HepG2 (cell line): ENCODE results near the gene RPEL1. TPM values are rescaled to one million over a fixed set of nuclear protein-coding genes. Genes with fewer than 3 reads are reported as not detected.
A peak's percentile ranks its signal among the peaks of the same experiment; 100 is the strongest.

ENCODE experiments used
- ARID5B ChIP-seq: IDR thresholded peaks from 2 replicates; pipeline ENCODE4 v1.4.0; 2020; ENCODE audit warnings: mild to moderate bottlenecking, missing genetic modification reagents
- BHLHE40 ChIP-seq: IDR thresholded peaks from 2 replicates; pipeline ENCODE4 v1.6.1; 2011; ENCODE audit warnings: low read length, improper control_type of control experiment
- GATAD2A ChIP-seq: IDR thresholded peaks from 2 replicates; pipeline ENCODE4 v1.6.1; 2016
- HMG20A ChIP-seq: IDR thresholded peaks from 2 replicates; pipeline ENCODE4 v1.6.1; 2016; ENCODE audit warnings: borderline replicate concordance
- MAFF ChIP-seq: IDR thresholded peaks from 2 replicates; pipeline ENCODE4 v1.6.1; 2011; ENCODE audit warnings: low read depth, low read length, improper control_type of control experiment
- MED13 ChIP-seq: sonication (generic); formaldehyde crosslinking; IDR thresholded peaks from 2 replicates; pipeline ENCODE4 v1.5.0; 2020; ENCODE audit warnings: missing genetic modification reagents
- NFYC ChIP-seq: IDR thresholded peaks from 2 replicates; pipeline ENCODE4 v1.6.1; 2016; ENCODE audit warnings: missing genetic modification reagents, missing compliant biosample characterization
- RBM39 ChIP-seq: fragments of 200-400 bp; formaldehyde crosslinking; IDR thresholded peaks from one replicate; pipeline ENCODE4 v1.6.1; 2018; ENCODE audit warnings: antibody characterized with exemption, mild to moderate bottlenecking, low read depth, low read length; ENCODE audit not compliant: poor library complexity, severe bottlenecking
- SAP130 ChIP-seq: IDR thresholded peaks from 2 replicates; pipeline ENCODE4 v1.6.1; 2016; ENCODE audit warnings: low read depth
- SOX5 ChIP-seq: IDR thresholded peaks from 2 replicates; pipeline ENCODE4 v1.6.1; 2016; ENCODE audit warnings: borderline replicate concordance
- TBL1XR1 ChIP-seq: fragments of 150-350 bp; IDR thresholded peaks from 2 replicates; pipeline ENCODE4 v1.6.1; 2014; ENCODE audit warnings: borderline replicate concordance, low read length; ENCODE audit not compliant: partially characterized antibody
- TFDP1 ChIP-seq: IDR thresholded peaks from 2 replicates; pipeline ENCODE4 v1.6.1; 2016; ENCODE audit warnings: missing compliant biosample characterization, missing genetic modification reagents, borderline replicate concordance
- TIGD3 ChIP-seq: sonication (generic); formaldehyde crosslinking; IDR thresholded peaks from 2 replicates; pipeline ENCODE4 v1.5.1; 2020; ENCODE audit warnings: mild to moderate bottlenecking, missing genetic modification reagents, borderline replicate concordance
- USF2 ChIP-seq, 2 experiments: sonication (generic) in 1 of 2; formaldehyde crosslinking in 1 of 2; IDR thresholded peaks; 2 replicates each; pipeline versions ENCODE4 v1.5.1 to v1.6.1; 2011 to 2020; ENCODE audit warnings: borderline replicate concordance in 1 of 2, low read depth in 1 of 2, low read length in 1 of 2, mild to moderate bottlenecking in 1 of 2, missing genetic modification reagents in 1 of 2, moderate library complexity in 1 of 2
- ZNF572 ChIP-seq: sonication (generic); formaldehyde crosslinking; IDR thresholded peaks from 2 replicates; pipeline ENCODE4 v1.5.1; 2020; ENCODE audit warnings: mild to moderate bottlenecking, missing genetic modification reagents
- ZNF710 ChIP-seq: sonication (generic); formaldehyde crosslinking; IDR thresholded peaks from 2 replicates; pipeline ENCODE4 v1.5.0; 2020; ENCODE audit warnings: mild to moderate bottlenecking, missing genetic modification reagents, borderline replicate concordance
- ZNF713 ChIP-seq: sonication (generic); formaldehyde crosslinking; IDR thresholded peaks from 2 replicates; pipeline ENCODE4 v1.4.0; 2020; ENCODE audit warnings: mild to moderate bottlenecking, missing genetic modification reagents
- ZNF740 ChIP-seq: sonication (generic); formaldehyde crosslinking; IDR thresholded peaks from 2 replicates; pipeline ENCODE4 v1.4.0; 2020; ENCODE audit warnings: missing genetic modification reagents
- ZNF816 ChIP-seq: sonication (generic); formaldehyde crosslinking; IDR thresholded peaks from 2 replicates; pipeline ENCODE4 v1.8.0; 2022; ENCODE audit warnings: missing genetic modification reagents, mild to moderate bottlenecking, borderline replicate concordance
- polyA plus RNA-seq, 8 experiments: library from polyadenylated mRNA; depleted of rRNA in 3 of 8; stranded (reverse) in 7 of 8; unstranded in 1 of 8; fragments of >200 nt; fragmentation: Illumina TruSeq in 4 of 8; extraction: Trizol in 4 of 8; gene quantifications; 2 replicates each; pipeline versions ENCODE4 v1.2.1 to v1.2.3, GENCODE V29; 2011 to 2016; ENCODE audit warnings: low read depth in 4 of 8, missing spikeins in 1 of 8, mixed read lengths in 1 of 8; ENCODE audit not compliant: insufficient read depth in 1 of 8
- total RNA-seq, 5 experiments: library from RNA; depleted of rRNA; stranded (reverse); fragments of >200 nt; fragmentation: Illumina TruSeq; extraction: Trizol; gene quantifications; 2 replicates each; pipeline ENCODE4 v1.2.3, GENCODE V29; 2016; ENCODE audit warnings: low read depth in 1 of 5

RPEL1 gene
- total and polyA plus RNA-seq, 2 of the 13 experiments (the other 11 are each of a cell fraction or from before 2014, with no cell fraction given), result 0.04 to 0.07 TPM

GRCh38 chr10:103197174-103197573 is 48.5 kb upstream of the RPEL1 start (continued):
- peak; percentile 52; the same call in 1 of the 2 replicates for TF ChIP-seq GATAD2A (CRISPR knock-in tag)
- no peak for TF ChIP-seq RBM39
- no peak for TF ChIP-seq ZNF740 (CRISPR knock-in tag)
- TF ChIP-seq ZNF710 (CRISPR knock-in tag), result no peak
- TF ChIP-seq HMG20A (CRISPR knock-in tag), result 0 out of 2 replicates have a peak, but pooled peaks have one; percentile 32
- 0 out of 2 replicates have a peak, but pooled peaks have one; percentile 9 for TF ChIP-seq MAFF
- TF ChIP-seq ZNF572 (CRISPR knock-in tag), result no peak
- TF ChIP-seq ZNF713, result no peak
- TF ChIP-seq NFYC (CRISPR knock-in tag), result 0 out of 2 replicates have a peak, but pooled peaks have one; percentile 28
- no peak for TF ChIP-seq BHLHE40
- peak; percentile 36; the same call in 1 of the 2 replicates for TF ChIP-seq USF2 (IDR thresholded peaks at IDR 0.05; ENCODE audit: low read depth, low read length)
- TF ChIP-seq USF2 (CRISPR knock-in tag; IDR thresholded peaks at IDR 0.05; ENCODE audit: borderline replicate concordance), result no peak
- TF ChIP-seq SOX5 (CRISPR knock-in tag), result peak; percentile 38; the same call in 1 of the 2 replicates
- no peak for TF ChIP-seq TFDP1 (CRISPR knock-in tag)
- TF ChIP-seq ZNF816 (CRISPR knock-in tag), result no peak
- TF ChIP-seq TBL1XR1, result peak; percentile 33
- peak; percentile 74 for TF ChIP-seq ARID5B
- no peak for TF ChIP-seq TIGD3 (CRISPR knock-in tag)
- TF ChIP-seq MED13 (CRISPR knock-in tag), result no peak
- TF ChIP-seq SAP130, result peak; percentile 75
